ENCODE data around the gene MCF2L2.
"Not testable (repeated sequence)": the region's sequence is repeated elsewhere in the genome, so short reads cannot be mapped to it uniquely, and the experiment has no call there.

MCF2L2 gene

GRCh38 chr3:183233966-183234365, 194.5 kb downstream of the MCF2L2 start:
- DNase-seq (ENCODE audit: low spot score) = no peak

- DNase-seq (ENCODE audit: low spot score) = no peak
Measured at GRCh38 chr3:183230826-183231225, 197.6 kb downstream of the MCF2L2 start.

- not testable (repeated sequence) for DNase-seq (ENCODE audit: low spot score)
Measured at GRCh38 chr3:183230251-183230650, 198.2 kb downstream of the MCF2L2 start.

GRCh38 chr3:183229178-183229577, 199.2 kb downstream of the MCF2L2 start:
- no peak for DNase-seq (ENCODE audit: low spot score)

- DNase-seq (ENCODE audit: low spot score) = no peak
Measured at GRCh38 chr3:183227586-183227985, 200.8 kb downstream of the MCF2L2 start.

DNA sequence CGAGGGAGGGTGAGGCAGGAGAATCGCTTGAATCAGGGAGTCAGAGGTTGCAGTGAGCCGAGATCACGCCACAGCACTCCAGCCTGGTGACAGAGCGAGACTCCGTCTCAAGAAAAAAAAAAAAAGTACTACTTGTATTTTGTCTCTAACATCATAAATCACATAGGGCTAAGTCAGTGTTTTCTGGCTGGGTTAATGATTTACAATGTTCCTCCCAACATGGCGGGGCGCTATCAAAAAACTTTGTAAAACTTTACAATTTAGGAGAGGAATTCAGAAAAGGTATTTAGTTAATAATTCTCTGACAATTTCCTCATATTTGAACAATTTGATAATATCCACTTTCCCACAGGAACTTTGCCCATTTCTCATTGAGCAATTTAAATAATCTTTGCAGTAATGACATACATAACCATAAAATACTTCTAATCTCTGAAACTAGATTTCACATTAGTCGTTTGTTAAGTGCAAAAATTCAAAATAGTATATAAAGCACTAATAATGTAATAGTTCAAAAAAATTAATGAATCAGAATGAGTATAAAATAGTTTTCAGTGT, 202.0 kb downstream of the MCF2L2 start:
- no peak for DNase-seq (ENCODE audit: low spot score)

DNA sequence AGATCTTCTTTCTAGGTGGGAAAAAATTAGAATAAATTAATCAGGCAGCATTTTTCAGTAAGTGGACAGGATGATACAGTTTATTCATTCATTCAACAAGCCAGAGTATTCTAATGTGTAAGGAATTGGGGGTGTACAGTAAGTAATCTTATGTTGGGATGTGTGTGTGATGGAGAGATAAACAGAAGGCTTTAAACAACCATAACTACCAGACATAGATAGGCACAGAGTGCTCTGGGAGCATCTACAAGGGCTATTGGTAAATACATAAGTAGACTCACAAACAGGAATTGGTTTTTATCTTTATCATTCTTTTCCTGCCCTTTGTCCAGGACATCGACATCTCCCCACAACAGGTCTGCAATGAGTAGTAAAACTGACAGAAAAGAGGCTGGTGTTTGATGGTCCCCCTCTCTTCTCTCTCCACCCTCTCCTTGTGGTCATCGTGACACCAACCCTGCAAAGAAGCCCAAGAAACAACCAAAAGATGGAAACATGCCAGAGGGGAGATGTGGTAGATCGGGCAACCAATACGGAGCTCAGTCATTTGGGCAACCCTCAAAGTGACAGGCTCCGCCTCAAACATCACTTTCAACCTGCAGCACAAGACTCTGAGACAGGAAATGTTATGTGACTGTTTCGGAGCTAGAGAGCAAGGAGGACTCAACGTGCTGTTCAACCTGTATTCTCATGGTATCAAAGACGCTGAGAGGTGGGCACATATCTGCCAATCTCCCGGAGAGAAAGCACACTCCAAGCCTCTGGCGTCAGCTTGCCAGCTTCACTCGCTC, 204.0 kb downstream of the MCF2L2 start:
- peak; percentile 30 for DNase-seq (ENCODE audit: low spot score)

DNA sequence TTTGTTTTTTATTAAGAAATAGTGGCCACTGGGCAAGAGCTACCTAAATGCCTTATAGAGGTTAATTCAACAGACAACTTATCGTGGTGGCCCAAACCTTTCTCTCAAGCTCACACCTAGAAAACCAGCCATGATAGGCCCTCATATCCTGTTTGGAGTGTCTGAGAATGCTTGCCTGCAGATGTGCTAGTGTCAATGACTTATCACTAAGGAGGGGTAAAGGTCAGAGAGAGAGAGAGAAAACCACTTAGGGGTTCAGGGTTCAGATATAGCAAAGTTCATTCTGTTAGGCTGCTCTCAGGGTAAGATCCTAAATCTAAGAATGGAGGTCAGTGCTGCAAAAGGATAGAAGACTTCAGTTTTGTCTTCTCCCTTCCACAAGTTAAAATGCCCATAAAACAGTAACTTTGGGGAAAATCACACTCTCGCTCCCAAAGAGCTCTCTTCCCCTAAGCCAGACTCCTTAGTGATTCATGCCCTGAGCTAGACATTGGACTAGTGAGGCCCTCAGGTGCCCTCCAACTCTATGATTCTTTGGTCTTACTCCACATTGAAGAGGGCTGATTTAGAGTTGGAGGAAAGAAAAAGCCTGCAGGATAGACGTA, 205.7 kb downstream of the MCF2L2 start:
- DNase-seq (ENCODE audit: low spot score) = no peak

DNA sequence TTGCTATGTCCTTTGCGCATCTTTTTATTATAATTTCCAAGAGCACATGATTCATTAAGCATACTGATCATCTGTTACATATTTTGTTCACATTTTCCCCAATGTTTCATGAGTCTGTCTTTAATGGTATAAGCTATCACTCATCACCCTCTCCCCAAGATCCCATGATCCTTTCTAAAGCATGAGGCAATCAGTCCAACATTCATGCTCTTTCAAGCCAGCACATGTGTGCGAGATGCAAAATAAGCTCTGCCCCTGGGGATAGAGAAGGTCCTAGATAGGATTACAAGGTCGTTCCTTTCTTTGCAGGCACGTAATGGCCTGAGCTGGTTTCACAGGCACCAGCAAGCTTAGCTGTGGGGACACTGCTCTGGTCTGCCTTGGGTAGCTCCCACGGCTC, 207.6 kb downstream of the MCF2L2 start:
- DNase-seq (ENCODE audit: low spot score) = no peak

GRCh38 chr3:183218826-183219225, 209.6 kb downstream of the MCF2L2 start:
- DNase-seq (ENCODE audit: low spot score) = peak; percentile 5

DNA sequence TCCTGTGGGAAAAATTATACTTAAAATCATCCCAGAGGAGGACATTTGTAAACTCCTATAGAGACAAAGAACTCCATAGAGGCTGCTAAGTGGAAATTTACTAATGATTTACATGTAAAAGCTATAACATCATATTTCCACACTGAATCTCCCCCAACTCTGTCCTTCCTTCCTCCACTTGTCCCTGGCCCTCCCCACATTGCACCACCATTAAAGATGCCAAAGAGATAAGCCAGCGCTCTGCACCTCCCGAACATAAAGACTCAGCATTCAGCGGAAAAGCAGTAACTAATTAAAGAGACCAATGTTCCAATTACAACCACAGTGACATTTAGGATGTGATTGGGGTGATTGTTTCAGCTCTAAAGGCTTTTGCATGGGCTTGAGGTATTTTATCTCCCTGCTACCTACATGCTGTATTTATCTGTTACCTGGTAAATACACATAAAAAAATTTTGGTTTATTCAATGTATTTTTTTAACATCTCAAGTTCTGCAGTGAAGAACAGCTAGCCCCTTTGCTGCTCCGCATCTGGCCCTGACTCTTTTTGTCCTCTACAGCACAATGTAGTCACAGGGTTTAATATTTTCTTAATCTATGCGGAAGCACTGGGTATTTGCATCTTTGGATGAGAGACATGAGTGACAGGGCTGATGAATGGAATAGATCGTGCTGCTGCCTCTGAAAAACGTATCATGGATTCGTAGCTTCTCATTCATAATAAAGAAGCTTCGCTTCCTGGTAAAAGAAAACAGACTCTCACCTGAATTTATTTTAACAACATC, 210.7 kb downstream of the MCF2L2 start:
- no peak for DNase-seq (ENCODE audit: low spot score)

- no peak for DNase-seq (ENCODE audit: low spot score)
Measured at GRCh38 chr3:183215591-183216202, 212.7 kb downstream of the MCF2L2 start.

GRCh38 chr3:183214277-183214612, 214.2 kb downstream of the MCF2L2 start:
- no peak for DNase-seq (ENCODE audit: low spot score)

DNA sequence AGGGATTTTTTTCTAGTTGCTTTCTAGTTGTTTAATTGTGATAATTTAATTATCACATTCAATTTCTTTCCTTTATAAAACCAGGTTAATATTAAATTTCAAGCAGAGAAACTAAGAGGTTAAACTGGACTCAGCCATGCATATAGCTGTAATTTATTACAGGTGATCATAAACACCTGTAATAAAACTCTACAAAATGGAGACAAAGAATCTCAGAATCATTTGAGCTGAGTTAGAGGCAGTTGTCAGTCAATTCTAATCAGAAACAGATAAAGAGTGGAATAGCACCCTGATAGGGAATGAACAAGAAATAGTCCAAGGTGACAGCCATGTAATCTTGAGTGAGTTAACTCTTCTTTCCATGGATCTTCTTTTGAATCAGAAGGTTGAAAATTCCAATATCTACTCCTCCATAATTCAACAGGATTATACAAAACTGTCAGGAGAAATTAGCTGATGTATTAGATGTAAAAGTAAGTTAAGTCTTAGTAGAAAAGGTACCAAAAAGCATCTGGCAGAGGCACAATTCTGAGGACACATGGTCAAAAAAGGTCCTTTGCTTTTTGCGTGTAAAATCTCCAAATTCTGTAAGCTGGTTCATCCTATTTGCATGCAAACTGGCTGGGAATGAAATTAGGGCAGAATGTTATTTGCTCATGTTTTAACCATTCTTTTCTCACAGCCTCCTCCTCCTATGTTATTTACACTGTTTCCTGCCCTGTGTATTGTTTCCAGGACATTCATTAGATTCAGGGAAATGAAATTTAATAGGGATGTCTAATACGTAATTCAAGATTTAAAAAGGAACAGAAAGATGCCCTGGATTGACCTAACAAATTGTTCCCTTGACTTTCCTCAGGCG, 214.8 kb downstream of the MCF2L2 start:
- no peak for DNase-seq (ENCODE audit: low spot score)

- no peak for DNase-seq (ENCODE audit: low spot score)
Measured at GRCh38 chr3:183212565-183212964, 215.9 kb downstream of the MCF2L2 start.

DNA sequence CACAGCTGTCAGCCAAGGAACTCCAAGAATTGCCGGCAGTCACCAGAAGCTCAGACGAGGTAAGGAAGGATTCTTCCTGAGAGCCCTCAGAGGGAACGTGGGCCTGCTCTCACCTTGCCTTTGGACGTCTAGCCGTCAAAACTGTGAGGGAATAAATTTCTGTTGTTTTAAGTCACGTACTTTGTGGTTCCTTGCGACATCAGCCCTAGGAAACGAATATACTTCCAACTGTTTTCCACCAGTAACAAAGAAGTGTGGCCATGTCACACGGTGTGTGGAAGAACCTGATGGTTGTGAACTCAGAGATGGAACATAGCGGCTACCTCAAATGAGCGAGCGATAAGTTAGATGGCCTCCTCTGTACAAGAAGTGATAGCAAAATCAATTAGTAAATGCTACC, 216.3 kb downstream of the MCF2L2 start:
- DNase-seq (ENCODE audit: low spot score) = no peak

GRCh38 chr3:183211352-183211751, 217.1 kb downstream of the MCF2L2 start:
- no peak for DNase-seq (ENCODE audit: low spot score)

DNA sequence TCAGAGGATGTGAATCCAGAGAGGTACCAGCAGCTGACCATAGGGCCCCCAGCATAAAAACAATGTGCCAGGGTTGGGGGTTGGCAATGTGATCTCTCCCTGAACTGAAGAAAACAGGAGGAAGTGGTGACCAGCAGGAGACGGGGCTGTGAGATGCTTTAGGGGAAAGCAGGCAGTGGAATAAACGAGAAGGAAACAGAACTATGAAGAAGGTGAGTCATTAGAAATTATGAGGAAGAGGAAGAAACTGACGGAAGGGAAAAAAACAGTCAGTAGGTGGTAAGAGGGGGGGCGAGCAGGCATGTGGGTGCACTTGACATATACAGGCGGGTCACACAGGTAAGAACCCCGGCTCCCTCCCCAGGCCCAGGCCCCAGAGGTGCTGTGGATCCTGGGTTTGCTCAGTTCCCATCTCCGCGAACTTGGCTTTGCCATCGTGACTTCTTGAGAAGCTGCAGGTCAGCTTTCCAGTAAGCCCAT, 217.5 kb downstream of the MCF2L2 start:
- no peak for DNase-seq (ENCODE audit: low spot score)

DNA sequence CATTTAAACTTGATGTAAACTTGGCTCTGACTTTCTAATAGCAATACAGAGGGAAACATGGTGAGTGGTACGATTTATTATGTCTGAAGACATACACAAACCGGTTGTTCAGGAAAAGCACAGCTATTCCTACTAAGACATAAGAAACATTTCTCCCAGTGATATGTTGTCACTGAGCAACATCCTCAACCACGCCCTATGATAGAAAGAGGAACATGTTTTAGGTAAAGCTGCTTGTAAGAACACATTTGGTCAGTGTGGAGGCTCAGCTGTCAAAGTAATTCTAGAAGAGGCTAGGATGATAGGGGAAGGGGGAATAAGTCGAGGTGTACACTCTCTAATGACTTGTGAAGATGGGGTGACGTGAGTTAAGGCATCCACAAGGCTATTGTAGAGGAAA, 218.1 kb downstream of the MCF2L2 start:
- no peak for DNase-seq (ENCODE audit: low spot score)

DNA sequence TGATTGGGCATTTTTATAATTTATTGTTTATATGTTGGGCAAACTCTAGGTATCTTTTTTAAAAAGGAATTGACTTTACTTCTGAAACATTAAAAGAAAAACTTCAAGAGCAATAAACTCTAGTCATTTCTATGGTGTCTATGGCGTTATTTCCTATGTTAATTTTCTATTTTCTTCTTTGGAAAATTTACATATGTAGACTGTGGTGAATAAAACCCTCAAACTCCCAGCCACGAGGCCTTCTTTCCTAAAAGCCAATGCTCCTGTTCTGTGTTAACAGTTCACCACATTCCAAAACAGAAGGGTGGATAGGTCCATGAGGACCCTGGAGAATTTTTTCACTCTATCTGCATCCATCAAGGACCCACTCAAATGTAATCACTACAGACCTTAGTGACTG, 219.6 kb downstream of the MCF2L2 start:
- DNase-seq (ENCODE audit: low spot score) = no peak

DNA sequence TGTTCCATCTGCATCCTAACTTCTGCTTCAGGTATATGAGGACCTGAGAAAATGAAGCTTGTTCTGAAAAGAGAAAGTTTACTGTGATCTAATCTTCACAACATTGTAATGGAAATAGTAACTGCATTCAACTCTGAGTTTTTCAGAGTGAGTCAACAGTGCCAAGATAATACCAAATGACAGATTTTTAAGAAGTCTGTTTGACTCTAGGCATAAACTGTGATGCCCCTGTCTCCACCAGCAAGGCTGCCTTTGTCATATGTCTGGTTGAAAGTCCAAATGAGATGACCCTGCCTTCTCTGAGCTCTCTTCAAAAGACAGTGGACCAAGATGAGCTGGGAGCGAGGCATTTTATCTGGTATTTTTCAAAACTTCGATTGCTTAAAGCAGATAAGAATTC, 220.2 kb downstream of the MCF2L2 start:
- no peak for DNase-seq (ENCODE audit: low spot score)
